ENCODE measurements around the gene BPIFA2. TPM values are rescaled to one million over a fixed set of nuclear protein-coding genes. Genes with fewer than 3 reads are reported as not detected.

Gene BPIFA2
- total RNA-seq, 1 donor from 2014 or later: not detected

DNA sequence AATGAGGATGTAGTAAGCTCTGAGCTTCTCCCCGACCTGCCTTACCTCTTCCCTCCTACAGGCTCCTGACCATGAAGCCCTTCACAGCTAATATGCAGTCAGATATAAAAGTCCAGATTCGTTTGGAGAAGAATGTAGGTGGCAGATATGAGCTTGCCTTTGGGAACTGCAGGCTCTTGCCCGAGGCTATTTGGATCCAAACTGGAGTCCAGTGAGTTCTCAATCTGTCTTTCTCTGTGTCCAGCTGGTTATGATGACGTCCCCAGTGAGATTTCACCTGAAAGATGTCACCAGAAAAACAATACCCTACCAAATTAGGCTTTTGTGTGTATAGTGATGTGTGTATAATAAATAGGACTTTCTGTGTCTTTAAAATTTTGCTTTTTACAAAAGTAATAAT lies 34.5 kb downstream of the BPIFA2 start:
- no peak for DNase-seq

- no peak for DNase-seq
Measured at GRCh38 chr20:33203444-33203843, 35.5 kb downstream of the BPIFA2 start.

DNA sequence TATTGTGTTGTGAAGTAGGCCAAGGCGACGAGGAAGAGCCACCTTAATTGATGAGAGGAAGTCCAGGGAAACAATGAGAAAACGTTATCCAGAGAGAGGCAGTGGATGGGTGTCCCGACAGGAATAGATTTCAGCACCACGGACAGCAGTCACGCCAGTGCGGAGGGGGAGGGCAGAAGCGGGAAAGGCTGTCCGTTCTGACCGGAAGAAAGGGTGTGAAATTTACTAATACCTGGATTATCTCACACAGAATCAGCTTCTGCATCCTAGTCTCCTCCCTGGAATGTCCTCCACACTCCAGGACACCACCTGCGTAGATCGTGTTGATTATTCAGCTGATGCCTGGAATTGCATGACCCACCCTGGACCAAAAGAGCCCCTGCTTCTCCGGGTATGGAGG lies 41.8 kb downstream of the BPIFA2 start:
- DNase-seq: peak; percentile 8

DNA sequence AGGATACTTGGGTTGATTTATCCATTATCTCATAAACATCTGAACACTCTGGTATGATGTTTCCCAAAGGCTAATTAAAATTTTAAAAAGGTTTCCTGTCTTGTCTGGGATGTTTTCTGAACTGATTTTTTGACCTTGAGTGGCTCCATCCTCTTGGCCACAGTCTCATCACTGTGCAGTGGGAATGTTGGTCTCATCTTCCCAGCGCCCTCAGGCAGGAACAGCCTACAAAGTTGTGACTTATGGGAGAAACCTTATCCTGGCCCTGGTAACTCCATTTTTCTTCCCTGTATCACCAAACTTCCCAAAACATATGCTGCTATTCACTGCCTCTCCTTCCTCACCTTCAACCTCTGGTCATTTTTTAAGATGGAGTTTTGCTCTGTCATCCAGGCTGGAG lies 42.4 kb downstream of the BPIFA2 start:
- no peak for DNase-seq

DNA sequence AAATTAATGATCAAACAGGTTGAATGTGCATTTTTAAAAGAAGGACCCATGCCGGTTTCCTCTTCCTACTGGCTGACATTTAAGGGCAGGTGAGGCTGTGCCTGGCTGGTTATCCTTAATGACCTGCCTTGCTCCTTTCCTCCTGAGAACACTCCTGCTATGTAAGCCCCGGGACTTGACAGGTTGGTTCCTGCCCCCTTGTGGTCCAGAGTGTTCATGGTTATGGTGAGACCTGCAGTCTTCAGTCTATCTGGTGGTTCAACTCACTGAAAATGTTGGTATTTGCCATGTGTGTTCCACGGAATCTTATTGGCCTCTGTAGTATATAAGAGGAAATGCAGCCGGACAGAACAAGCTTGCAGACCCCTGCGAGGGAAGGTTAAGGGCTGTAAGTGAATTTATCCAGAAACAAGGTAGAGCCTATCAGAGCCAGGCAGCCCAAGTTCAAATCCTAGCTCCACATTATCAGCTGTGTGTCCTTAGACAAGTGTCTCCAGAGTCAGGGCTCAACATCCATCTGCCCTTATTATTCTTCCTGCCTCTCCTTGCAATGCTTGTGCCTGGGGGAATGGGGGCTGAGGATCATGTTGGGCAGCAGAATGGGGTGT lies 44.0 kb downstream of the BPIFA2 start:
- no peak for DNase-seq

DNA sequence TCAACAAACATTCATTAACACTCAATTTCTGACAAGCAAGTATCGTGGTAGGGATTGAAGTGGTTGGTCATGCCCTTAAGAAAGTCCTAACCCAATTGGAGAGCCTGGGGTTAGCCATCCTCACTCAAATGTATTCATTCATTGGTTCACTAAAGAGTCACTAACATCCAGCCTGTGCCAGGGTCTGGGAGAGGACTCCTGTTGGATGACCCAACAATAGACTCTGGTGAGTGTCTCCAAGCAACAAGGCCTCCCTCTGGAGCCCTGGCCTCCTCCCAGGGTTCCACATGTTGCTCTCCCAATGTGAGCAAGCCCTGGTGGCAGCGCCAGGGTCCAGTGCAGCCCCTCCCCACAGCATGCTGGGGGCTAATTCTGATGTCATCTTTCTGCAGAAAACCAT lies 49.1 kb downstream of the BPIFA2 start, which contains the start of gene BPIFA3:
BPIFA3 (plus strand) TSS at position 301 of the 400 bp plus-strand sequence. CDS start 185 bp downstream, outside the sequence.
- DNase-seq: no peak

GRCh38 chr20:33224399-33224798 lies 56.4 kb downstream of the BPIFA2 start:
- no peak for DNase-seq

GRCh38 chr20:33229843-33230242 lies 61.9 kb downstream of the BPIFA2 start:
- DNase-seq: no peak

Other genes starting within 250 kb of the BPIFA2 start
- gene SUN5, start 163.7 kb upstream of the BPIFA2 start, total RNA-seq: not detected
- 0.31 TPM for gene BPIFB2, start 160.5 kb upstream of the BPIFA2 start, total RNA-seq
- not detected for gene BPIFB6, start 136.5 kb upstream of the BPIFA2 start, total RNA-seq
- gene BPIFB3, start 114.3 kb upstream of the BPIFA2 start, total RNA-seq: not detected
- gene BPIFB4, start 88.5 kb upstream of the BPIFA2 start, total RNA-seq: not detected
- not detected for gene BPIFA3, start 49.2 kb downstream of the BPIFA2 start, total RNA-seq
- gene BPIFA1, start 67.8 kb downstream of the BPIFA2 start, total RNA-seq: not detected
- gene BPIFB1, start 115.1 kb downstream of the BPIFA2 start, total RNA-seq: not detected
- gene CDK5RAP1, start 233.4 kb downstream of the BPIFA2 start, total RNA-seq: 20.4 TPM